Nephron (organoid): ENCODE data around the gene PLCE1.

Source experiments
- H3K27ac Mint-ChIP-seq, 3 experiments: 2 replicates each; pipeline ENCODE4 v1.8.0; 2020; ENCODE audit warnings: mixed read lengths in 3 of 3, mild to moderate bottlenecking in 2 of 3, moderate library complexity in 1 of 3
- H3K27me3 Mint-ChIP-seq: 2 replicates; pipeline ENCODE4 v1.8.0; 2021; ENCODE audit warnings: low read depth, mild to moderate bottlenecking, moderate library complexity, mixed read lengths
- H3K36me3 Mint-ChIP-seq: 2 replicates; pipeline ENCODE4 v1.8.0; 2020; ENCODE audit warnings: low read depth, mixed read lengths
- H3K4me1 Mint-ChIP-seq: 2 replicates; pipeline ENCODE4 v1.8.0; 2020; ENCODE audit warnings: mixed read lengths
- H3K4me3 Mint-ChIP-seq, 3 experiments: 2 replicates each; pipeline ENCODE4 v1.8.0; 2020; ENCODE audit warnings: mild to moderate bottlenecking in 3 of 3, mixed read lengths in 3 of 3, moderate library complexity in 2 of 3
- H3K9me3 Mint-ChIP-seq: 2 replicates; pipeline ENCODE4 v1.8.0; 2020; ENCODE audit warnings: mixed read lengths
- TF ChIP-seq, protein P1 (sequence below), 3 experiments: fragments of 200-600 bp; sonication (generic); IDR thresholded peaks; one replicate each; pipeline ENCODE4 v1.5.0; 2021; ENCODE audit warnings: antibody characterized with exemption in 3 of 3; ENCODE audit not compliant: unreplicated experiment in 3 of 3

PLCE1 gene

DNA sequence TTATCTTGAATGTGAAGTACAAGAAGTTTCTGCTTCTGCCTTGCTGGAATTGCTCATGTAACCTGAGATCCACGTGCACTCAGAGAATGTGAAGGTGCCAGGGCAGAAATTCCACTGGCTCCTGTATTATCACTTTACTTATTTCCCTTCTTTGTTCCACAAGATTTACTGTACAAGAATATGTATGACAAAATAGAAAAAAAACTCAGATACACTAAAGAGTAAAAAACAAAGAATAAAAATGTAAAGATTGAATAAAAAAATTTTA lies 43.0 kb downstream of the PLCE1 start:
- H3K27ac Mint-ChIP-seq, result peak overlapping the region; percentile 18 to 95 (median 77)

DNA sequence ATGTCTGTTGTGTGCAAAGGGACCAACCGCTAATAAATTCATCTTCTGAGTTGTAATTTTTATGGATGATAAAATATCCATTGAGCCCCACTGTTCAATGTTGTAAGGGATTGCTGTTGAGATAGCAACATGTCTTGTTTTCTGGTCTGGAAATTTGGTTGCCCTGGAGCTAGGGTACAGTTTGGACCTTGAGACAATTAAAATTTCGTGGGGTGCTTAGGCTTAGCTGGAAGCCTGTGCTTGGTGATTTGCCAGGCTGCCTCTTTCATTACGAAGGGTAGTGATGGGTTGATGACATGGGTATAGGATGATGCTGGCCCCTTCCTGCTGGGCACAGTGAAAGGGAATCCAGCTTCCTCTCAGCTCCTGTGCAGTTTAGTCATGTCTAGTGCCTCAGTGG lies 43.6 kb downstream of the PLCE1 start:
- peaks cover 52% of the 10 kb centered on the region for H3K4me1 Mint-ChIP-seq
- peaks cover 3% of the 10 kb centered on the region for H3K27me3 Mint-ChIP-seq
- no peak overlapping the region for H3K4me3 Mint-ChIP-seq
- peak overlapping the region; percentile 18 to 95 (median 64) for H3K27ac Mint-ChIP-seq
- TF ChIP-seq, protein P1, sequence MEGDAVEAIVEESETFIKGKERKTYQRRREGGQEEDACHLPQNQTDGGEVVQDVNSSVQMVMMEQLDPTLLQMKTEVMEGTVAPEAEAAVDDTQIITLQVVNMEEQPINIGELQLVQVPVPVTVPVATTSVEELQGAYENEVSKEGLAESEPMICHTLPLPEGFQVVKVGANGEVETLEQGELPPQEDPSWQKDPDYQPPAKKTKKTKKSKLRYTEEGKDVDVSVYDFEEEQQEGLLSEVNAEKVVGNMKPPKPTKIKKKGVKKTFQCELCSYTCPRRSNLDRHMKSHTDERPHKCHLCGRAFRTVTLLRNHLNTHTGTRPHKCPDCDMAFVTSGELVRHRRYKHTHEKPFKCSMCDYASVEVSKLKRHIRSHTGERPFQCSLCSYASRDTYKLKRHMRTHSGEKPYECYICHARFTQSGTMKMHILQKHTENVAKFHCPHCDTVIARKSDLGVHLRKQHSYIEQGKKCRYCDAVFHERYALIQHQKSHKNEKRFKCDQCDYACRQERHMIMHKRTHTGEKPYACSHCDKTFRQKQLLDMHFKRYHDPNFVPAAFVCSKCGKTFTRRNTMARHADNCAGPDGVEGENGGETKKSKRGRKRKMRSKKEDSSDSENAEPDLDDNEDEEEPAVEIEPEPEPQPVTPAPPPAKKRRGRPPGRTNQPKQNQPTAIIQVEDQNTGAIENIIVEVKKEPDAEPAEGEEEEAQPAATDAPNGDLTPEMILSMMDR (IDR thresholded peaks at IDR 0.05; ENCODE audit: unreplicated experiment in 3 of 3), result no peak
- H3K36me3 Mint-ChIP-seq, result peaks cover 9% of the 10 kb centered on the region
- H3K9me3 Mint-ChIP-seq, result peaks cover 2% of the 10 kb centered on the region

More for the DNA sequence above, 43.0 kb downstream of the PLCE1 start:
- Mint-ChIP-seq H3K9me3 (peaks cover 5% of the 10 kb centered on the region), H3K4me1 (peaks cover 49% of the 10 kb centered on the region), H3K4me3 (no peak overlapping the region), H3K27me3 (peaks cover 3% of the 10 kb centered on the region), H3K36me3 (peaks cover 15% of the 10 kb centered on the region)
- TF ChIP-seq, protein P1 (IDR thresholded peaks at IDR 0.05; ENCODE audit: unreplicated experiment in 3 of 3), result no peak

DNA sequence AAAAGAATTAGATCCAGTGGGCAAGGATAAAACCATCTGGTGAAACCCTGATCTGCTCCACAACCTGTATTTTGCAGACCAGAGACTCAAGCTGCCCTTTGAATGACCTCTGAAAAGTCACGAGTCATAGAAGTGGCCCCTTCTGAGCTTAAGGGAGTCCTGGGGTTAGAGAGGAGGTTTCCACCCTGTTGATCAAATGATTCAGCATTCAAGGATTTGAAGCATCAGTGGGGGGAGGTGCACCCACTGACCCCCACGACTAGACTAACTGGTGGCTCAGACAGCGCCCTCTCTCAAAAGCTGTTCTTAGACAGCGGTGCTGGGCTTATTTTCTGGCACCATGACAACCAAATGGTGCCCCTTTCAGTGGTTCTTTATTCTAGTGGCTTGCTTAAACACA lies 44.3 kb downstream of the PLCE1 start:
- H3K4me3 Mint-ChIP-seq, result no peak overlapping the region

GRCh38 chr10:94041206-94041605 lies 47.5 kb downstream of the PLCE1 start:
- Mint-ChIP-seq H3K4me1 (peaks cover 53% of the 10 kb centered on the region), H3K36me3 (no peaks in the 10 kb centered on the region), H3K27me3 (peaks cover 3% of the 10 kb centered on the region), H3K4me3 (no peak overlapping the region), H3K27ac (peak overlapping the region in 2 of 3 experiments; percentile 17 to 73), H3K9me3 (no peaks in the 10 kb centered on the region)
- TF ChIP-seq, protein P1 (IDR thresholded peaks at IDR 0.05; ENCODE audit: unreplicated experiment in 3 of 3), result no peak

More for the DNA sequence above, 44.3 kb downstream of the PLCE1 start:
- Mint-ChIP-seq H3K27me3 (peaks cover 3% of the 10 kb centered on the region), H3K27ac (peak overlapping the region; percentile 20 to 70 (median 39)), H3K4me1 (peaks cover 59% of the 10 kb centered on the region), H3K36me3 (peaks cover 5% of the 10 kb centered on the region), H3K9me3 (peaks cover 2% of the 10 kb centered on the region)
- TF ChIP-seq, protein P1 (IDR thresholded peaks at IDR 0.05; ENCODE audit: unreplicated experiment in 3 of 3), result no peak

- no peaks in the 10 kb centered on the region for H3K9me3 Mint-ChIP-seq
- TF ChIP-seq, protein P1 (IDR thresholded peaks at IDR 0.05; ENCODE audit: unreplicated experiment in 3 of 3), result no peak
These were observed 48.5 kb downstream of the PLCE1 start for GRCh38 chr10:94042001-94042833.

GRCh38 chr10:94042834-94043175 lies 49.1 kb downstream of the PLCE1 start:
- Mint-ChIP-seq H3K9me3 (no peaks in the 10 kb centered on the region), H3K27ac (peak overlapping the region; percentile 12 to 82 (median 66)), H3K27me3 (peaks cover 3% of the 10 kb centered on the region), H3K4me3 (no peak overlapping the region), H3K36me3 (no peaks in the 10 kb centered on the region), H3K4me1 (peaks cover 41% of the 10 kb centered on the region)
- TF ChIP-seq, protein P1 (IDR thresholded peaks at IDR 0.05; ENCODE audit: unreplicated experiment in 3 of 3), result no peak

More at GRCh38 chr10:94042001-94042833, 48.5 kb downstream of the PLCE1 start:
- Mint-ChIP-seq H3K4me1 (peaks cover 46% of the 10 kb centered on the region), H3K4me3 (no peak overlapping the region), H3K36me3 (no peaks in the 10 kb centered on the region), H3K27me3 (peaks cover 3% of the 10 kb centered on the region), H3K27ac (peak overlapping the region; percentile 12 to 82 (median 66))
